HG02759 (cell line): ENCODE data around the gene MEI1.
"Not testable (repeated sequence)": the region's sequence is repeated elsewhere in the genome, so short reads cannot be mapped to it uniquely, and the experiment has no call there.

Experiments used
- ATAC-seq: cut with Tn5 transposase; IDR thresholded peaks from one replicate; pipeline ENCODE4 v1.9.1; 2021; ENCODE audit warnings: mild to moderate bottlenecking, moderate library complexity; ENCODE audit not compliant: unreplicated experiment

The MEI1 gene

GRCh38 chr22:41733241-41733640 is 33.9 kb downstream of the MEI1 start:
- not testable (repeated sequence) for ATAC-seq

GRCh38 chr22:41739576-41739975 is 40.3 kb downstream of the MEI1 start:
- no peak for ATAC-seq

GRCh38 chr22:41742918-41743317 is 43.6 kb downstream of the MEI1 start:
- no peak for ATAC-seq

- no peak for ATAC-seq
Observed at GRCh38 chr22:41745968-41746367, 46.7 kb downstream of the MEI1 start.

- ATAC-seq, result peak; percentile 77
Observed at GRCh38 chr22:41746567-41747400, 47.5 kb downstream of the MEI1 start.

GRCh38 chr22:41752011-41752970 is 53.0 kb downstream of the MEI1 start:
- no peak for ATAC-seq

GRCh38 chr22:41753984-41754383 is 54.7 kb downstream of the MEI1 start:
- ATAC-seq, result no peak

GRCh38 chr22:41757502-41757901 is 58.2 kb downstream of the MEI1 start:
- no peak for ATAC-seq

- ATAC-seq, result no peak
Observed at GRCh38 chr22:41758231-41758630, 58.9 kb downstream of the MEI1 start.

GRCh38 chr22:41762980-41763779 is 63.9 kb downstream of the MEI1 start:
- no peak for ATAC-seq

- no peak for ATAC-seq
Observed at GRCh38 chr22:41766476-41766875, 67.2 kb downstream of the MEI1 start.

- no peak for ATAC-seq
Observed at GRCh38 chr22:41768430-41768829, 69.1 kb downstream of the MEI1 start.

GRCh38 chr22:41770715-41771468 is 71.6 kb downstream of the MEI1 start:
- ATAC-seq, result no peak

GRCh38 chr22:41772198-41772597 is 72.9 kb downstream of the MEI1 start:
- no peak for ATAC-seq

- no peak for ATAC-seq
Observed at GRCh38 chr22:41772645-41773044, 73.3 kb downstream of the MEI1 start.

GRCh38 chr22:41775338-41775737 is 76.0 kb downstream of the MEI1 start:
- ATAC-seq, result no peak

- no peak for ATAC-seq
Observed at GRCh38 chr22:41775976-41776375, 76.7 kb downstream of the MEI1 start.

GRCh38 chr22:41776381-41776780 is 77.1 kb downstream of the MEI1 start:
- ATAC-seq, result no peak

GRCh38 chr22:41777749-41778425 is 78.6 kb downstream of the MEI1 start:
- ATAC-seq, result no peak
